HepG2 (cell line): ENCODE measurements around the gene ERC1.
"Not testable (repeated sequence)": the region's sequence is repeated elsewhere in the genome, so short reads cannot be mapped to it uniquely, and the experiment has no call there.

ENCODE experiments used
- ASH2L ChIP-seq: fragments of 300-600, 200-600 bp; sonication (generic); IDR thresholded peaks from 2 replicates; pipeline ENCODE4 v1.7.0; 2017; ENCODE audit warnings: low read depth, mild to moderate bottlenecking, moderate library complexity, mixed read lengths, low read length; ENCODE audit not compliant: insufficient read length
- IRX3 ChIP-seq: sonication (generic); formaldehyde crosslinking; IDR thresholded peaks from 2 replicates; pipeline ENCODE4 v1.8.1; 2023; ENCODE audit warnings: mild to moderate bottlenecking, low read depth, missing genetic modification reagents, borderline replicate concordance
- KLF12 ChIP-seq: sonication (generic); formaldehyde crosslinking; IDR thresholded peaks from 2 replicates; pipeline ENCODE4 v1.4.0; 2020; ENCODE audit warnings: missing genetic modification reagents, borderline replicate concordance
- MAZ ChIP-seq, 2 experiments: sonication (generic) in 1 of 2; formaldehyde crosslinking in 1 of 2; IDR thresholded peaks; 2 replicates each; pipeline versions ENCODE4 v1.5.0 to v1.6.1; 2012 to 2020; ENCODE audit warnings: low read depth in 2 of 2, mild to moderate bottlenecking in 2 of 2, borderline replicate concordance in 1 of 2, improper control_type of control experiment in 1 of 2, low read length in 1 of 2, missing genetic modification reagents in 1 of 2, moderate library complexity in 1 of 2
- NR2C2 ChIP-seq: sonication (generic); formaldehyde crosslinking; IDR thresholded peaks from 2 replicates; pipeline ENCODE4 v1.4.0; 2020; ENCODE audit warnings: missing genetic modification reagents, mild to moderate bottlenecking, moderate library complexity, borderline replicate concordance
- POLR2A ChIP-seq, 2 experiments: IDR thresholded peaks; 2 replicates each; pipeline ENCODE4 v1.6.1; 2011; ENCODE audit warnings: low read depth in 2 of 2, low read length in 2 of 2, mild to moderate bottlenecking in 1 of 2, moderate library complexity in 1 of 2; ENCODE audit not compliant: insufficient read depth in 1 of 2
- TAF1 ChIP-seq: sonication (generic); formaldehyde crosslinking; IDR thresholded peaks from 2 replicates; pipeline ENCODE4 v1.4.0; 2020; ENCODE audit warnings: missing genetic modification reagents
- XBP1 ChIP-seq: sonication (generic); formaldehyde crosslinking; IDR thresholded peaks from 2 replicates; pipeline ENCODE4 v1.5.0; 2020; ENCODE audit warnings: missing genetic modification reagents
- ZNF761 ChIP-seq: sonication (generic); formaldehyde crosslinking; conservative IDR thresholded peaks from 2 replicates; pipeline ENCODE4 v1.4.0; 2020; ENCODE audit warnings: mild to moderate bottlenecking, missing genetic modification reagents
- TF ChIP-seq, protein P1 (sequence below): sonication (generic); formaldehyde crosslinking; IDR thresholded peaks from 2 replicates; pipeline ENCODE4 v1.5.0; 2020; ENCODE audit warnings: mild to moderate bottlenecking, missing genetic modification reagents, moderate library complexity
- TF ChIP-seq, protein P2 (sequence below), 2 experiments: IDR thresholded peaks; 2 replicates each; pipeline ENCODE4 v1.6.1; 2011 to 2012; ENCODE audit warnings: low read length in 2 of 2, borderline replicate concordance in 1 of 2, low read depth in 1 of 2, mild to moderate bottlenecking in 1 of 2, moderate library complexity in 1 of 2
- TF ChIP-seq, protein P3 (sequence below): sonication (generic); formaldehyde crosslinking; IDR thresholded peaks from 2 replicates; pipeline ENCODE4 v1.4.0; 2020; ENCODE audit warnings: missing genetic modification reagents

DNA sequence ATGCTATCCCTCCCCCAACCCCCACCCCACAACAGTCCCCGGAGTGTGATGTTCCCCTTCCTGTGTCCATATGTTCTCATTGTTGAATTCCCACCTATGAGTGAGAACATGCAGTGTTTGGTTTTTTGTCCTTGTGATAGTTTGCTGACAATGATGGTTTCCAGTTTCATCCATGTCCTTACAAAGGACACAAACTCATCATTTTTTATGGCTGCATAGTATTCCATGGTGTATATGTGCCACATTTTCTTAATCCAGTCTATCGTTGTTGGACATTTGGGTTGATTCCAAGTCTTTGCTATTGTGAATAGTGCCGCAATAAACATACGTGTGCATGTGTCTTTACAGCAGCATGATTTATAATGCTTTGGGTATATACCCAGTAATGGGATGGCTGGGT is 155.7 kb downstream of the ERC1 start:
- TF ChIP-seq IRX3 (CRISPR knock-in tag); NR2C2 (CRISPR knock-in tag); MAZ (IDR thresholded peaks at IDR 0.05; ENCODE audit: borderline replicate concordance, low read depth, low read length); MAZ (CRISPR knock-in tag; IDR thresholded peaks at IDR 0.05; ENCODE audit: low read depth); POLR2A (IDR thresholded peaks at IDR 0.05; ENCODE audit: insufficient read depth in 1 of 2, low read depth in 2 of 2, low read length in 2 of 2); XBP1 (CRISPR knock-in tag); KLF12 (CRISPR knock-in tag); ZNF761; ASH2L; TAF1: not testable (repeated sequence)
- TF ChIP-seq, protein P1, sequence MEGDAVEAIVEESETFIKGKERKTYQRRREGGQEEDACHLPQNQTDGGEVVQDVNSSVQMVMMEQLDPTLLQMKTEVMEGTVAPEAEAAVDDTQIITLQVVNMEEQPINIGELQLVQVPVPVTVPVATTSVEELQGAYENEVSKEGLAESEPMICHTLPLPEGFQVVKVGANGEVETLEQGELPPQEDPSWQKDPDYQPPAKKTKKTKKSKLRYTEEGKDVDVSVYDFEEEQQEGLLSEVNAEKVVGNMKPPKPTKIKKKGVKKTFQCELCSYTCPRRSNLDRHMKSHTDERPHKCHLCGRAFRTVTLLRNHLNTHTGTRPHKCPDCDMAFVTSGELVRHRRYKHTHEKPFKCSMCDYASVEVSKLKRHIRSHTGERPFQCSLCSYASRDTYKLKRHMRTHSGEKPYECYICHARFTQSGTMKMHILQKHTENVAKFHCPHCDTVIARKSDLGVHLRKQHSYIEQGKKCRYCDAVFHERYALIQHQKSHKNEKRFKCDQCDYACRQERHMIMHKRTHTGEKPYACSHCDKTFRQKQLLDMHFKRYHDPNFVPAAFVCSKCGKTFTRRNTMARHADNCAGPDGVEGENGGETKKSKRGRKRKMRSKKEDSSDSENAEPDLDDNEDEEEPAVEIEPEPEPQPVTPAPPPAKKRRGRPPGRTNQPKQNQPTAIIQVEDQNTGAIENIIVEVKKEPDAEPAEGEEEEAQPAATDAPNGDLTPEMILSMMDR (CRISPR knock-in tag): not testable (repeated sequence)
- TF ChIP-seq, protein P2, sequence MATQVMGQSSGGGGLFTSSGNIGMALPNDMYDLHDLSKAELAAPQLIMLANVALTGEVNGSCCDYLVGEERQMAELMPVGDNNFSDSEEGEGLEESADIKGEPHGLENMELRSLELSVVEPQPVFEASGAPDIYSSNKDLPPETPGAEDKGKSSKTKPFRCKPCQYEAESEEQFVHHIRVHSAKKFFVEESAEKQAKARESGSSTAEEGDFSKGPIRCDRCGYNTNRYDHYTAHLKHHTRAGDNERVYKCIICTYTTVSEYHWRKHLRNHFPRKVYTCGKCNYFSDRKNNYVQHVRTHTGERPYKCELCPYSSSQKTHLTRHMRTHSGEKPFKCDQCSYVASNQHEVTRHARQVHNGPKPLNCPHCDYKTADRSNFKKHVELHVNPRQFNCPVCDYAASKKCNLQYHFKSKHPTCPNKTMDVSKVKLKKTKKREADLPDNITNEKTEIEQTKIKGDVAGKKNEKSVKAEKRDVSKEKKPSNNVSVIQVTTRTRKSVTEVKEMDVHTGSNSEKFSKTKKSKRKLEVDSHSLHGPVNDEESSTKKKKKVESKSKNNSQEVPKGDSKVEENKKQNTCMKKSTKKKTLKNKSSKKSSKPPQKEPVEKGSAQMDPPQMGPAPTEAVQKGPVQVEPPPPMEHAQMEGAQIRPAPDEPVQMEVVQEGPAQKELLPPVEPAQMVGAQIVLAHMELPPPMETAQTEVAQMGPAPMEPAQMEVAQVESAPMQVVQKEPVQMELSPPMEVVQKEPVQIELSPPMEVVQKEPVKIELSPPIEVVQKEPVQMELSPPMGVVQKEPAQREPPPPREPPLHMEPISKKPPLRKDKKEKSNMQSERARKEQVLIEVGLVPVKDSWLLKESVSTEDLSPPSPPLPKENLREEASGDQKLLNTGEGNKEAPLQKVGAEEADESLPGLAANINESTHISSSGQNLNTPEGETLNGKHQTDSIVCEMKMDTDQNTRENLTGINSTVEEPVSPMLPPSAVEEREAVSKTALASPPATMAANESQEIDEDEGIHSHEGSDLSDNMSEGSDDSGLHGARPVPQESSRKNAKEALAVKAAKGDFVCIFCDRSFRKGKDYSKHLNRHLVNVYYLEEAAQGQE (IDR thresholded peaks at IDR 0.05; ENCODE audit: borderline replicate concordance in 1 of 2, low read depth in 1 of 2, low read length in 2 of 2): not testable (repeated sequence)
- TF ChIP-seq, protein P3, sequence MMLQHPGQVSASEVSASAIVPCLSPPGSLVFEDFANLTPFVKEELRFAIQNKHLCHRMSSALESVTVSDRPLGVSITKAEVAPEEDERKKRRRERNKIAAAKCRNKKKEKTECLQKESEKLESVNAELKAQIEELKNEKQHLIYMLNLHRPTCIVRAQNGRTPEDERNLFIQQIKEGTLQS (CRISPR knock-in tag): not testable (repeated sequence)
